BE2C (cell line): ENCODE measurements around the gene MS4A15.

Experiments used
- DNase-seq: peaks from one replicate; pipeline ENCODE4 v3.0.0-alpha.2; 2020
- H3K27me3 ChIP-seq: fragments of 250-450 bp; sonication (Bioruptor Pico); 2 replicates; pipeline ENCODE4 v1.5.1; 2020; ENCODE audit warnings: mild to moderate bottlenecking
- H3K36me3 ChIP-seq: fragments of 250-450 bp; sonication (Bioruptor Pico); 2 replicates; pipeline ENCODE4 v1.5.1; 2020; ENCODE audit warnings: mild to moderate bottlenecking
- H3K4me1 ChIP-seq: fragments of 250-450 bp; sonication (Bioruptor Pico); 2 replicates; pipeline ENCODE4 v1.5.1; 2020
- H3K4me3 ChIP-seq: 2 replicates; pipeline ENCODE4 v1.5.1; 2011; ENCODE audit warnings: low read depth, low read length
- H3K9me3 ChIP-seq: fragments of 250-450 bp; sonication (Bioruptor Pico); 2 replicates; pipeline ENCODE4 v1.5.1; 2020
- TF ChIP-seq, protein P1 (sequence below): IDR thresholded peaks from 2 replicates; pipeline ENCODE4 v1.5.1; 2012; ENCODE audit warnings: mild to moderate bottlenecking, low read depth, low read length

The MS4A15 gene

DNA sequence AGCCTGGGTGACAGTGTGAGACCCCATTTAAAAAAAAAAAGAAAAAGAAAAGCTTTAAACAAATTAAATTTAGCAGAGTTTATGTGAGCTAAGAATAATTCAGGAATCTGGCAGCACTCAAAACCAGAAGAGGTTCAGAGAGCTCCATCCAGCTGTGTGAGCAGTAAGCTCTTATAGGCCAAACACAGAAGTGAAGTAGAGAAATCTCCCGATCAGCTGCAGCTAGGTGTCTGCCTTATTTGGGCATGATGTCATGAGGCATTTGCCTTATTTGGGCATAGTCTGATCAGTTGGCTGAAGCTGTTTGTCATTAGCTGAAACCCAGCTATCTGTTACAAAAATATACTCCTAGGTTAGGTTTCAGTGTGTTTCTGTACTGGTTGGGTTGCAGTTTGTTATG lies 8.2 kb downstream of the MS4A15 start:
- H3K36me3 ChIP-seq, result no peaks in the 10 kb centered on the region
- TF ChIP-seq, protein P1, sequence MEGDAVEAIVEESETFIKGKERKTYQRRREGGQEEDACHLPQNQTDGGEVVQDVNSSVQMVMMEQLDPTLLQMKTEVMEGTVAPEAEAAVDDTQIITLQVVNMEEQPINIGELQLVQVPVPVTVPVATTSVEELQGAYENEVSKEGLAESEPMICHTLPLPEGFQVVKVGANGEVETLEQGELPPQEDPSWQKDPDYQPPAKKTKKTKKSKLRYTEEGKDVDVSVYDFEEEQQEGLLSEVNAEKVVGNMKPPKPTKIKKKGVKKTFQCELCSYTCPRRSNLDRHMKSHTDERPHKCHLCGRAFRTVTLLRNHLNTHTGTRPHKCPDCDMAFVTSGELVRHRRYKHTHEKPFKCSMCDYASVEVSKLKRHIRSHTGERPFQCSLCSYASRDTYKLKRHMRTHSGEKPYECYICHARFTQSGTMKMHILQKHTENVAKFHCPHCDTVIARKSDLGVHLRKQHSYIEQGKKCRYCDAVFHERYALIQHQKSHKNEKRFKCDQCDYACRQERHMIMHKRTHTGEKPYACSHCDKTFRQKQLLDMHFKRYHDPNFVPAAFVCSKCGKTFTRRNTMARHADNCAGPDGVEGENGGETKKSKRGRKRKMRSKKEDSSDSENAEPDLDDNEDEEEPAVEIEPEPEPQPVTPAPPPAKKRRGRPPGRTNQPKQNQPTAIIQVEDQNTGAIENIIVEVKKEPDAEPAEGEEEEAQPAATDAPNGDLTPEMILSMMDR, result no peak
- H3K4me1 ChIP-seq, result no peaks in the 10 kb centered on the region
- no peak for DNase-seq
- no peaks in the 10 kb centered on the region for H3K27me3 ChIP-seq
- no peaks in the 10 kb centered on the region for H3K9me3 ChIP-seq
- no peak overlapping the region for H3K4me3 ChIP-seq

DNA sequence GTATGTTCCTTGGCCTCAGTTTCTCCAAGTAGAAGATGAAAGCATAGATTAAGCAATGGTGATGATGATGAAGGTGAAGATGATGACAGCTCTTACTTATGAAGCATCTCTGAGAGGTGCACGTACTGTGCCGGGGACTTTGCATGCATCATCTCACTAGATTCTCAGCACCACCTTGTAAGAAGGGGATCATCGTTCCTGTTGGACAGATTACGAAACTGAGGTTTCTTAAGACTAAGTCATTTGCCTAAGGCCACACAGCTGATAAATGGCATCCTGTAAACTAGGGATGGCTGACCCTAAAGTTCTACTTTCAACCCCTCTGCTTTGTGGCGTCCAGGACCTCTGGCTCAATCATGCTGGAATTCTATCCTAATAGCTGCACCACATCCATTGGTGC lies 8.7 kb downstream of the MS4A15 start:
- no peak for DNase-seq
- Histone ChIP-seq H3K36me3 (no peaks in the 10 kb centered on the region), H3K4me3 (no peak overlapping the region), H3K4me1 (no peaks in the 10 kb centered on the region), H3K9me3 (no peaks in the 10 kb centered on the region), H3K27me3 (no peaks in the 10 kb centered on the region)
- TF ChIP-seq, protein P1, result no peak

DNA sequence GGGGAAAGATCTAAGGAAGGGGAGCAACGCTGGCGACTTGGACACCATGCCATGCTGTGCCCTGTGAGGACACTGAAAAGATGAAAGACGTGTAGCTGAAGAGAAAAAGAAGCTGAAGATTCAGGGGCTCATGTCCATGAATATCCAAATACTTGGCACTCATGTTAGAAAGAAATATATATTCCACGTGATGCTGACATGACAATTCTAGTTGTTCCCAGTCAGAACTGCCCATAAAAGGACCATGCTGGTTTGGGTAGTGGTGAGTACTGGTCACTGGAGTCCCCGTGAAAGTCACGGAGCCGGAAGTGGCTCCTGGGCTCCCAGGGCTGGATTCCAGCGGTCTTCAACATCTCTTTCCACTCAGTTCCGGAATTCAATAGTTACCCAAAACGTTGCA lies 9.9 kb downstream of the MS4A15 start:
- Histone ChIP-seq H3K4me1 (no peaks in the 10 kb centered on the region), H3K27me3 (no peaks in the 10 kb centered on the region), H3K9me3 (no peaks in the 10 kb centered on the region), H3K4me3 (no peak overlapping the region), H3K36me3 (no peaks in the 10 kb centered on the region)
- no peak for DNase-seq
- TF ChIP-seq, protein P1, result no peak

DNA sequence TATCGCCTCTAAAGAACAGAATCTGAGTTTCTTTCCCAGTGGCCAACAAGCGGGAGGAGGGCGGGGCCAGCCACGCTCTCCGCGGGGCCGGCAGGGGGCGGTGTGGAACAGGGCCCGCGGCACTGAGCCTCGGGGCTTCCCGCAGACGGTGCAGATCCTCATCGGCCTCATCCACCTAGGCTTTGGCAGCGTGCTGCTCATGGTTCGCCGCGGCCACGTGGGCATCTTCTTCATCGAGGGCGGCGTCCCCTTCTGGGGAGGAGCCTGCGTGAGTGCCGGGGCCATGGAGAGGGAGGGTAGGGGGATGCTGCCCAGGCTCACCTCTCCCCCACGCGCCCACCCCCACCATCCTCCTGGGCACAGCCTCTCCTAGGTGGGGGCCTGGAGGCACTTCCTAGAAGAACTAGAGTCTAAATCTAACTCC lies 10.7 kb downstream of the MS4A15 start:
- Histone ChIP-seq H3K36me3 (no peaks in the 10 kb centered on the region), H3K4me1 (no peaks in the 10 kb centered on the region), H3K4me3 (no peak overlapping the region), H3K27me3 (no peaks in the 10 kb centered on the region), H3K9me3 (no peaks in the 10 kb centered on the region)
- TF ChIP-seq, protein P1, result peak; percentile 40
- peak; percentile 18 for DNase-seq

DNA sequence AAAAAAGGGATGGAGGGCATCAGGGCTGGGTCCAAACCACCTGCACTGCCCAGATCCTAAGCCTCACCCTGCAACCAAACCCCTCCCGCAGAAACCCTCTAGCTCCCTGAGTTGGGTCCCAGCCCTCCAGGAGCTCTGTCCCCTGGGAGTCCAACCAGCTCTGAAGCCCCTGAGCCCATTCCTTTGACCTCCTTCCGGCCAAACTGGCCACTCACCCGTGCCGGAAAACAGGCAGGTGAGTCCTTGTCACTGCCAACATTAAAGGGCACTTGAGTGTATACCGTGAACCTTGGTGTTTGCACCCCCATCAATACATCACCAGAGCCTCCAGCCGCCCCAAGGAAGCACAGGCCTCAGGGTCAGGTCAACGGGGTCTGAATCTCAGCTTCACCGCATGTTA lies 11.5 kb downstream of the MS4A15 start:
- Histone ChIP-seq H3K4me3 (no peak overlapping the region), H3K27me3 (no peaks in the 10 kb centered on the region), H3K9me3 (no peaks in the 10 kb centered on the region), H3K4me1 (no peaks in the 10 kb centered on the region), H3K36me3 (no peaks in the 10 kb centered on the region)
- TF ChIP-seq, protein P1, result no peak
- DNase-seq, result no peak

DNA sequence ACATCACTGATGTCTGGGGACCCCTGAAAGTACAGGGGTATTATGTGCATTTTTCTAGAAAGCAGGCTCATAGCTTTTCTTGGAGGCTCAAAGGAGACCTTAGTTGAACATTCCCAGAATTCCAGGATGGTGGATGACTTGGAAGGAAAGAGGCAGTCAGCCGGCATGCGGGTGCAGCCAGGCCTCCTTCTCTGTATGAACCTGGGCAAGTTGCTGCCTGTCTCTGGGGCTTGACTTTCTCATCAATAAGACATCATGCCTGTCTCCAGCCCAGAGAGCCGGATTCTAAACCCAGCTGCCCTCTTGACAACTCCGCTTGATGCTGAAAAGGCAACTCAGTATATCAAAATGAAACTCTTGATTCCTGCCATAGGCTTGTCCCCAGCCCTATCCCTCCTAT lies 12.6 kb downstream of the MS4A15 start:
- no peak overlapping the region for H3K4me3 ChIP-seq
- no peaks in the 10 kb centered on the region for H3K27me3 ChIP-seq
- DNase-seq, result no peak
- H3K4me1 ChIP-seq, result no peaks in the 10 kb centered on the region
- no peaks in the 10 kb centered on the region for H3K36me3 ChIP-seq
- TF ChIP-seq, protein P1, result no peak
- H3K9me3 ChIP-seq, result no peaks in the 10 kb centered on the region
